Prostate gland (tissue), 2 donors: ENCODE measurements around the gene LAMA1. TPM values are rescaled to one million over a fixed set of nuclear protein-coding genes. Genes with fewer than 3 reads are reported as not detected.

Experiments
- DNase-seq: peaks from one replicate; pipeline ENCODE4 v3.0.0-alpha.2; 2019; ENCODE audit warnings: low spot score
- H3K27ac ChIP-seq, 2 donors: fragments of 200-600 bp; sonication (generic); 2 replicates each; pipeline ENCODE4 v1.5.1; 2017 to 2019
- H3K27me3 ChIP-seq: fragments of 200-600 bp; sonication (generic); replicated peaks from 2 replicates; pipeline ENCODE4 v1.5.1; 2019; ENCODE audit not compliant: insufficient read depth
- H3K36me3 ChIP-seq, 2 donors: fragments of 200-600 bp; sonication (generic); 1 replicate in 1 of 2; 2 replicates in 1 of 2; pipeline versions ENCODE4 v1.5.1 to v1.8.1; 2017 to 2019
- H3K4me1 ChIP-seq: fragments of 200-600 bp; sonication (generic); replicated peaks from 2 replicates; pipeline ENCODE4 v1.5.1; 2019
- H3K4me3 ChIP-seq, 2 donors: fragments of 200-600 bp; sonication (generic); 2 replicates each; pipeline ENCODE4 v1.5.1; 2017 to 2019
- H3K9me3 ChIP-seq: fragments of 200-600 bp; sonication (generic); 2 replicates; pipeline ENCODE4 v1.5.1; 2017
- POLR2A ChIP-seq: fragments of 450-650 bp; IDR thresholded peaks from one replicate; pipeline ENCODE4 v1.6.1; 2016; ENCODE audit warnings: antibody characterized with exemption, mild to moderate bottlenecking
- POLR2AphosphoS5 ChIP-seq: sonication (generic); formaldehyde crosslinking; IDR thresholded peaks from one replicate; pipeline ENCODE4 v1.6.1; 2017; ENCODE audit warnings: antibody characterized with exemption
- WGBS: methylation state at CpG from one replicate; pipeline ENCODE4 v1.1.5; 2018; 5-methylcytosine and 5-hydroxymethylcytosine counted together
- intact Hi-C: fragments of 100-400 bp; cut with DNase I; formaldehyde crosslinking; loops from one replicate; pipeline ENCODE4 v1.14.2; 2022
- total RNA-seq, 2 donors: library from RNA; depleted of rRNA; stranded (reverse); fragments of >200 nt; gene quantifications; one replicate each; pipeline ENCODE4 v1.1.0, GENCODE V29; 2016
- TF ChIP-seq, protein P1 (sequence below), 4 experiments: fragments of 200-600 bp in 2 of 4; fragments of 450-650 bp in 2 of 4; sonication (generic) in 2 of 4; IDR thresholded peaks; 1 replicate in 3 of 4; 2 replicates in 1 of 4; pipeline ENCODE4 v1.5.1; 2016 to 2019; ENCODE audit warnings: antibody characterized with exemption in 4 of 4, mild to moderate bottlenecking in 2 of 4, moderate library complexity in 2 of 4

The LAMA1 gene
- total RNA-seq, 2 donors from 2014 or later, result 1.8 to 59.6 TPM

DNA sequence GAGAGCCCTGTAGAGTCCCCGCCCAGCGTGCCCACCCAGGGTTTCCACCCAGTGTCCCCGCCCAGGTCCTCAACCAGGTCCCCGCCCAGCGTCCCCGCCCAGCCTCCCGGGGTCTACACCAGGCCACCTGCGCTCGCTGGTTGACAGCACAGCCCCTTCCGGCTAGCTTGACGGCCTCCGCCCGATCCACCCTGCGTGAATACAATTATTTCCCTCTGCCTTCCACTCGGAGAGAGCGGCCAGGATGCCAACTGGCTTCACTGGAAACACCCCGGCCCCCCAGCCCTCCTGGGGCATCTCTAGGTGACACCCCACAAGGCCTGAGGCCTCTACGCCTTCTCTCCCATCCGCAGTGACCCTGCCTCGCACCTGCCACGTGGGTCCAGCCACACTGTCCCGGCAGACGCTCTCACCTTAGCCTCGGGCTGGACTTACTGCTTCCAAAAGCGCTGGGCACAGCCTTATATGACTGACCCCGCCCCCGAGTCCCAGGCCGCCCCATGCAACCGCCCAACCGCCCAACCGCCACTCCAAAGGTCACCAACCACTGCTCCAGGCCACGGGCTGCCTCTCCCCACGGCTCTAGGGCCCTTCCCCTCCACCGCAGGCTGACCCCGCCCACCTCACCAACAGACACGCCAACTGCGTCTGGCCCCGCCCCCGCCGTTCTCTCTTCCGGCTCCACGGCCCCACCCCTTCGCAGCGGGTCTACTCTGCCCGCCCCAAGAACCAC is 188.1 kb downstream of the LAMA1 start:
- no peak for DNase-seq
- Histone ChIP-seq H3K9me3 (no peaks in the 10 kb centered on the region), H3K27ac (no peak overlapping the region), H3K27me3 (no peaks in the 10 kb centered on the region), H3K36me3 (no peaks in the 10 kb centered on the region), H3K4me1 (no peaks in the 10 kb centered on the region), H3K4me3 (no peak overlapping the region)
- intact Hi-C loops, result no loop called here
- TF ChIP-seq POLR2AphosphoS5 (no peak), POLR2A (no peak)
- TF ChIP-seq, protein P1, sequence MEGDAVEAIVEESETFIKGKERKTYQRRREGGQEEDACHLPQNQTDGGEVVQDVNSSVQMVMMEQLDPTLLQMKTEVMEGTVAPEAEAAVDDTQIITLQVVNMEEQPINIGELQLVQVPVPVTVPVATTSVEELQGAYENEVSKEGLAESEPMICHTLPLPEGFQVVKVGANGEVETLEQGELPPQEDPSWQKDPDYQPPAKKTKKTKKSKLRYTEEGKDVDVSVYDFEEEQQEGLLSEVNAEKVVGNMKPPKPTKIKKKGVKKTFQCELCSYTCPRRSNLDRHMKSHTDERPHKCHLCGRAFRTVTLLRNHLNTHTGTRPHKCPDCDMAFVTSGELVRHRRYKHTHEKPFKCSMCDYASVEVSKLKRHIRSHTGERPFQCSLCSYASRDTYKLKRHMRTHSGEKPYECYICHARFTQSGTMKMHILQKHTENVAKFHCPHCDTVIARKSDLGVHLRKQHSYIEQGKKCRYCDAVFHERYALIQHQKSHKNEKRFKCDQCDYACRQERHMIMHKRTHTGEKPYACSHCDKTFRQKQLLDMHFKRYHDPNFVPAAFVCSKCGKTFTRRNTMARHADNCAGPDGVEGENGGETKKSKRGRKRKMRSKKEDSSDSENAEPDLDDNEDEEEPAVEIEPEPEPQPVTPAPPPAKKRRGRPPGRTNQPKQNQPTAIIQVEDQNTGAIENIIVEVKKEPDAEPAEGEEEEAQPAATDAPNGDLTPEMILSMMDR (IDR thresholded peaks at IDR 0.05), result no peak
- WGBS, result 96% methylated on average over 45 of the region's 45 CpGs

DNA sequence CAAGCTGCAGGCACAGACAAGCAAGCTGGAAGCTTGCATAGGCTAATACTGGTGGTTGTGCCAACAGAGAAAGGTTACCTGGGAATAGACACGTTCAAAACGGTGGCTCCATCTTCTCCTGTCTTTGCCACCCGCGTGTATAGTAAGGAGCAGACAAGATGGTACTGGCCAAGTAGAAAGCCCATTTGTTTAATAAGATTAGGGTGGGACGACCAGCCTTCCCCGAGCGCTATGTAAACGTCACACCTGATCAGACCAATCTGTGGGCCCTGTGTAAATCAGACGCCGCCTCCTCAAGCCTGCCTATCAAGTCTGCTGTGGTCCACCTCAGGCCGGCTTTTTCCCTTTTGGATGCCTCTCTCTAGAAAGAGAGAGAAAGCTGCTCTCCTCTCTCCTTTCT is 189.2 kb downstream of the LAMA1 start:
- H3K27ac ChIP-seq, result peak overlapping the region in 1 of 2 donors; percentile 60
- H3K27me3 ChIP-seq, result no peaks in the 10 kb centered on the region
- WGBS, result 44% methylated on average over 11 of the region's 11 CpGs
- no peaks in the 10 kb centered on the region for H3K36me3 ChIP-seq
- TF ChIP-seq POLR2AphosphoS5, result peak; percentile 51
- TF ChIP-seq POLR2A, result no peak
- peak overlapping the region in 1 of 2 donors; percentile 25 for H3K4me3 ChIP-seq
- no peaks in the 10 kb centered on the region for H3K4me1 ChIP-seq
- intact Hi-C loops, result no loop called here
- no peaks in the 10 kb centered on the region for H3K9me3 ChIP-seq
- peak; percentile 43 for DNase-seq

DNA sequence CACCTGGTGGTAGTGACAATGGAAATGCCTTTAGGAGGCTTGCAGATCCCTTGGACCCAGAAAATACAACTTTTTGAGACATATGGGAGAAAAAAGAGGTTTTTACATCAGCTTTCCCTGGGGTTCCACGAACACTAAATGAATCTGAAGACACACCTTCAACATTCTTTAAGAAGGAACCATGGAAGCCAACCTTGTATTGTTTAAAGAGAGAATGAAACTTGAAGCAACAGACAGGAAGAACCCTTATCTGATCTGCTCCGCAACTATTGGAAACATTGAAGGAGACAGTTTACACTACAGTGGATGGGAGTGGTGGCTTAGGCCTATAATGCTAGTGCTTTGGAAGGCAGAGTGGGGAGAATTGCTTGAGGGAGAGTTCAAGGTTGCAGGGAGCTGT is 190.4 kb downstream of the LAMA1 start:
- no peaks in the 10 kb centered on the region for H3K36me3 ChIP-seq
- DNase-seq, result no peak
- peak overlapping the region in 1 of 2 donors; percentile 25 for H3K4me3 ChIP-seq
- no peaks in the 10 kb centered on the region for H3K27me3 ChIP-seq
- intact Hi-C loops, result no loop called here
- peak overlapping the region in 1 of 2 donors; percentile 60 for H3K27ac ChIP-seq
- no peaks in the 10 kb centered on the region for H3K9me3 ChIP-seq
- 35% methylated on average over 2 of the region's 2 CpGs for WGBS
- TF ChIP-seq POLR2A, result no peak
- TF ChIP-seq POLR2AphosphoS5, result peak; percentile 3
- no peaks in the 10 kb centered on the region for H3K4me1 ChIP-seq

DNA sequence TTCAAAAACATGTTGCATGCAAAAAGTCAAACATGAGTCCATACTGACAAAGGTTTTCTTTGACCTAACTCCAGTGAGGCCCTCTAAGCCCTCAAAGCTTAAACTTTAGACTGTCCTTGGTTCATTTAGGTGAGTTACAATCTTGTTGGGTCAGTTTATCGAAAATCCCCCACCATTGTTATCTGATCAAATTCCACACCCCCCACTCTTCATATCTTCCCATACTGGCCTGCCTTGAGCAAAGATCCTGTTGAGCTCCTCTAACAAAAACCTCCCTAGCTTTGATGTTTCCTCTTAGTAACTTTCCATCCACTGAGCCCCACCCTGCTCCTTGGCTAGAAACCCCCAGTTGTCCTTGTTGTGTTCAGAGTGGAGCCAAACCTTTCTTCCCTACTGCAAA is 194.4 kb downstream of the LAMA1 start:
- H3K4me1 ChIP-seq, result no peaks in the 10 kb centered on the region
- no peaks in the 10 kb centered on the region for H3K36me3 ChIP-seq
- H3K27me3 ChIP-seq, result no peaks in the 10 kb centered on the region
- no peak overlapping the region for H3K4me3 ChIP-seq
- TF ChIP-seq POLR2A (no peak), POLR2AphosphoS5 (no peak)
- TF ChIP-seq, protein P1 (IDR thresholded peaks at IDR 0.05), result no peak
- H3K9me3 ChIP-seq, result no peaks in the 10 kb centered on the region
- no peak for DNase-seq
- 75% methylated on average over 1 of the region's 1 CpG for WGBS
- intact Hi-C loops, result loop anchor here (5.0 kb wide), 2 partner anchors 79 to 254 kb away; no protein-coding TSS in a partner anchor
- no peak overlapping the region for H3K27ac ChIP-seq

DNA sequence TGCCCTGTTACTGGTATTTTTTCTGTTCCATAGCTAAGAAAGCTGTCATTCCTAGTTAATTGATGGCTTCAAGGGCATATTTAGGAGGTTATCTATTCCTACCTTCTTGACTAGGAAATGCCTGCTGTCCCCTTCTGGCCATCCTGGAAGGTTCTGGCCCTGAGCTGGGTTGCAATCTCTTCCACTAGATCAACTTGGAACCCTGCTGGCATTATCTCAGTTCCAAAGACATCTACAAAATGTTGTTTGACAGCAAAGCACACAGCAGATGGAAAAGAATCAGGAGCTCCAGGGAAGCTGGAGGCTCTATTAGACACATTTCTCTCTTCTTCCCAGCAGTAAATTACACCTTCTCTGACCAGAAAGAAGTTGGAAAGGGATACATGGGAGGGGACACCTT is 196.0 kb downstream of the LAMA1 start:
- Histone ChIP-seq H3K36me3 (no peaks in the 10 kb centered on the region), H3K4me1 (no peaks in the 10 kb centered on the region), H3K4me3 (no peak overlapping the region), H3K27ac (no peak overlapping the region), H3K27me3 (no peaks in the 10 kb centered on the region), H3K9me3 (no peaks in the 10 kb centered on the region)
- no peak for DNase-seq
- intact Hi-C loops, result loop anchor here (5.0 kb wide), 2 partner anchors 81 to 256 kb away; no protein-coding TSS in a partner anchor
- no peak for TF ChIP-seq POLR2AphosphoS5
- TF ChIP-seq, protein P1 (IDR thresholded peaks at IDR 0.05), result no peak
- TF ChIP-seq POLR2A, result no peak
